HCT116 (cell line): ENCODE data around the gene GABPB2. TPM values are rescaled to one million over a fixed set of nuclear protein-coding genes. Genes with fewer than 3 reads are reported as not detected.

Experiments used
- ATAC-seq: fragments of 200-7000 bp; cut with Tn5 transposase; 2 replicates; pipeline ENCODE4 v1.9.1; 2020; ENCODE audit warnings: mild to moderate bottlenecking, moderate library complexity
- BruUV-seq: library from RNA; stranded (reverse); fragments of 400-500 nt; replicated peaks from 2 replicates; lab custom pipeline; 2021; lab: Mats Ljungman, UMichigan
- CTCF ChIA-PET: fragments of 300-600 bp; sonication (Branson Sonifier 250); formaldehyde crosslinking; loops from one replicate; lab custom pipeline; 2021; ENCODE audit warnings: antibody characterized with exemption; lab: Charles Lee
- POLR2A ChIA-PET: fragments of 300-600, 350-600 bp; sonication (Branson Sonifier 250); formaldehyde crosslinking; loops from one replicate; lab custom pipeline; 2021; ENCODE audit warnings: antibody characterized with exemption; lab: Charles Lee
- RAD21 ChIA-PET, 2 experiments: fragments of 300-600 bp; sonication (Branson Sonifier 250); formaldehyde crosslinking; loops; one replicate each; lab custom pipeline; 2023; ENCODE audit warnings: low total read pairs in 2 of 2; ENCODE audit not compliant: uncharacterized antibody in 2 of 2, unreplicated experiment in 2 of 2, low non-redundant PET in 1 of 2; lab: Charles Lee
- DNase-seq: peaks from one replicate; pipeline ENCODE4 v3.0.0-alpha.2; 2010; ENCODE audit warnings: low read depth, low spot score
- H2AFZ ChIP-seq: fragments of 200-600 bp; shearing (Covaris generic), sonication (generic); 2 replicates; pipeline ENCODE4 v1.6.1; 2017; ENCODE audit warnings: low read depth, mixed run types, mixed read lengths, antibody characterized with exemption, low read length; ENCODE audit not compliant: poor library complexity, severe bottlenecking
- H3K27ac ChIP-seq: 2 replicates; pipeline ENCODE4 v1.5.1; 2012; ENCODE audit warnings: low read depth, low read length
- H3K27me3 ChIP-seq: fragments of 200-600 bp; sonication (generic); 2 replicates; pipeline ENCODE4 v1.6.1; 2016; ENCODE audit warnings: mixed run types, low read length, mixed read lengths; ENCODE audit not compliant: insufficient read depth
- H3K36me3 ChIP-seq, 2 experiments: fragments of 200-500 bp in 1 of 2; fragments of 200-600 bp in 1 of 2; sonication (Bioruptor generic) in 1 of 2; sonication (generic) in 1 of 2; 2 replicates each; pipeline versions ENCODE4 v1.5.1 to v1.6.1; 2014 to 2016; ENCODE audit warnings: low read length in 2 of 2, inconsistent platforms in 1 of 2, mixed read lengths in 1 of 2, mixed run types in 1 of 2; ENCODE audit not compliant: insufficient read depth in 2 of 2, control insufficient read depth in 1 of 2
- H3K4me1 ChIP-seq, 2 experiments: fragments of 200-600 bp in 1 of 2; sonication (generic) in 1 of 2; 2 replicates each; pipeline versions ENCODE4 v1.5.1 to v1.6.1; 2012 to 2017; ENCODE audit warnings: low read length in 2 of 2, inconsistent platforms in 1 of 2, mild to moderate bottlenecking in 1 of 2, mixed read lengths in 1 of 2, mixed run types in 1 of 2, moderate library complexity in 1 of 2; ENCODE audit not compliant: insufficient read depth in 2 of 2, control insufficient read depth in 1 of 2
- H3K4me2 ChIP-seq: fragments of 200-600 bp; sonication (generic); 2 replicates; pipeline ENCODE4 v1.6.1; 2017; ENCODE audit warnings: mixed run types, low read length, mixed read lengths
- H3K4me3 ChIP-seq, 2 experiments: fragments of 200-600 bp in 1 of 2; sonication (generic) in 1 of 2; replicated peaks in 1 of 2; 2 replicates each; pipeline ENCODE4 v1.5.1; 2011 to 2016; ENCODE audit warnings: low read length in 2 of 2, control low read depth in 1 of 2, low read depth in 1 of 2, mild to moderate bottlenecking in 1 of 2, mixed read lengths in 1 of 2, mixed run types in 1 of 2
- H3K79me2 ChIP-seq: fragments of 200-600 bp; sonication (generic); 2 replicates; pipeline ENCODE4 v1.6.1; 2017; ENCODE audit warnings: mild to moderate bottlenecking, mixed run types, low read length, moderate library complexity, mixed read lengths; ENCODE audit not compliant: insufficient read depth
- H3K9ac ChIP-seq: fragments of 200-600 bp; sonication (generic); 2 replicates; pipeline ENCODE4 v1.6.1; 2016; ENCODE audit warnings: low read length, mixed read lengths
- H3K9me2 ChIP-seq: fragments of 200-600 bp; sonication (generic), shearing (Covaris generic); 2 replicates; pipeline ENCODE4 v1.6.1; 2017; ENCODE audit warnings: mixed run types, mild to moderate bottlenecking, moderate library complexity; ENCODE audit not compliant: insufficient read depth
- H3K9me3 ChIP-seq, 2 experiments: fragments of 200-500 bp in 1 of 2; fragments of 200-600 bp in 1 of 2; sonication (Bioruptor generic) in 1 of 2; sonication (generic) in 1 of 2; 2 replicates each; pipeline ENCODE4 v1.6.1; 2014 to 2017; ENCODE audit warnings: low read length in 2 of 2, mixed read lengths in 2 of 2, inconsistent platforms in 1 of 2, low read depth in 1 of 2, mild to moderate bottlenecking in 1 of 2, mixed run types in 1 of 2, moderate library complexity in 1 of 2; ENCODE audit not compliant: control insufficient read depth in 1 of 2, insufficient read depth in 1 of 2
- H4K20me1 ChIP-seq: fragments of 200-600 bp; sonication (generic), shearing (Covaris generic); 2 replicates; pipeline ENCODE4 v1.6.1; 2017; ENCODE audit warnings: mixed run types, mild to moderate bottlenecking, moderate library complexity; ENCODE audit not compliant: insufficient read depth
- ATF3 ChIP-seq: IDR thresholded peaks from 2 replicates; pipeline ENCODE4 v1.6.1; 2012
- CEBPB ChIP-seq: IDR thresholded peaks from 2 replicates; pipeline ENCODE4 v1.6.1; 2012; ENCODE audit warnings: low read depth
- EGR1 ChIP-seq: IDR thresholded peaks from 2 replicates; pipeline ENCODE4 v1.6.1; 2012; ENCODE audit warnings: low read depth
- ELF1 ChIP-seq: IDR thresholded peaks from 2 replicates; pipeline ENCODE4 v1.6.1; 2012; ENCODE audit warnings: low read depth, borderline replicate concordance
- FOSL1 ChIP-seq: IDR thresholded peaks from 2 replicates; pipeline ENCODE4 v1.6.1; 2012; ENCODE audit warnings: low read depth
- POLR2A ChIP-seq: IDR thresholded peaks from 2 replicates; pipeline ENCODE4 v1.7.0; 2011; ENCODE audit warnings: borderline replicate concordance; ENCODE audit not compliant: insufficient read depth, insufficient read length; ENCODE audit errors: extremely low read depth
- RAD21 ChIP-seq: IDR thresholded peaks from 2 replicates; pipeline ENCODE4 v1.6.1; 2012; ENCODE audit warnings: low read depth, mild to moderate bottlenecking
- REST ChIP-seq: IDR thresholded peaks from 2 replicates; pipeline ENCODE4 v1.6.1; 2012; ENCODE audit warnings: low read depth
- SIN3A ChIP-seq: IDR thresholded peaks from 2 replicates; pipeline ENCODE4 v1.6.1; 2012; ENCODE audit warnings: low read depth
- SRF ChIP-seq: IDR thresholded peaks from 2 replicates; pipeline ENCODE4 v1.6.1; 2012; ENCODE audit warnings: low read depth
- TCF7L2 ChIP-seq: IDR thresholded peaks from 2 replicates; pipeline ENCODE4 v1.7.0; 2011; ENCODE audit warnings: borderline replicate concordance, inconsistent platforms; ENCODE audit not compliant: insufficient read depth, insufficient read length; ENCODE audit errors: extremely low read depth
- YY1 ChIP-seq: IDR thresholded peaks from 2 replicates; pipeline ENCODE4 v1.6.1; 2011; ENCODE audit warnings: low read length, low read depth, moderate library complexity, mild to moderate bottlenecking; ENCODE audit not compliant: insufficient replicate concordance; ENCODE audit errors: extremely low read depth
- ZNF274 ChIP-seq: fragments of 200-500 bp; sonication (Bioruptor generic); IDR thresholded peaks from 2 replicates; pipeline ENCODE4 v1.6.1; 2014; ENCODE audit warnings: mild to moderate bottlenecking, low read depth, low read length, inconsistent platforms
- intact Hi-C: fragments of 100-400 bp; cut with micrococcal nuclease; formaldehyde crosslinking; loops from 2 replicates; pipeline ENCODE4 v1.10.0; 2022
- total RNA-seq: library from RNA; stranded (reverse); gene quantifications from one replicate; pipeline ENCODE4 v1.2.1, GENCODE V29; 2021; ENCODE audit not compliant: unreplicated experiment

GABPB2 gene
- total RNA-seq, 1 experiment from 2014 or later, result 7.7 TPM

- no peak for TF ChIP-seq POLR2A
Observed at GRCh38 chr1:151106894-151107293, 36.3 kb downstream of the GABPB2 start (continued).

- no peak for TF ChIP-seq SIN3A
- TF ChIP-seq SRF, result no peak
- TF ChIP-seq ZNF274, result no peak
- Histone ChIP-seq H3K36me3 (no peaks in the 10 kb centered on the region), H3K9ac (no peak overlapping the region), H3K27ac (no peak overlapping the region), H3K79me2 (no peaks in the 10 kb centered on the region), H3K4me3 (no peak overlapping the region), H3K9me2 (no peaks in the 10 kb centered on the region), H3K4me1 (peaks cover 15% of the 10 kb centered on the region in 2 experiments; a peak in 3 of 4 replicates), H3K27me3 (no peaks in the 10 kb centered on the region), H2AFZ (no peak overlapping the region), H3K9me3 (no peaks in the 10 kb centered on the region), H3K4me2 (no peak overlapping the region; the same call in 1 of the 2 replicates), H4K20me1 (no peaks in the 10 kb centered on the region)
- ChIA-PET CTCF (interaction anchor here (1.3 kb wide), 1 partner anchor 9 kb away, joined by 4 read pairs; no protein-coding TSS in a partner anchor), RAD21 (no interaction called here), POLR2A (no interaction called here)
- DNase-seq (no peak), ATAC-seq (peak; percentile 30; the same call in 1 of the 2 replicates)
- intact Hi-C loops, result no loop called here
- BruUV-seq, result no TSS peak
Observed at GRCh38 chr1:151108331-151108730, 37.8 kb downstream of the GABPB2 start.

- Histone ChIP-seq H3K27ac (no peak overlapping the region), H3K4me2 (no peak overlapping the region), H3K79me2 (no peaks in the 10 kb centered on the region), H3K9ac (no peak overlapping the region), H3K36me3 (no peaks in the 10 kb centered on the region), H3K27me3 (no peaks in the 10 kb centered on the region), H3K9me2 (no peaks in the 10 kb centered on the region), H3K4me1 (no peaks in the 10 kb centered on the region), H2AFZ (no peak overlapping the region), H4K20me1 (no peaks in the 10 kb centered on the region), H3K9me3 (no peaks in the 10 kb centered on the region), H3K4me3 (no peak overlapping the region)
- intact Hi-C loops, result no loop called here
- ChIA-PET CTCF (interaction anchor here (0.6 kb wide), 1 partner anchor 137 kb away, joined by 7 read pairs; no protein-coding TSS in a partner anchor), POLR2A (no interaction called here), RAD21 (no interaction called here)
- BruUV-seq, result no TSS peak
- DNase-seq (no peak), ATAC-seq (no peak)
- TF ChIP-seq TCF7L2 (no peak), CEBPB (no peak), ELF1 (no peak), EGR1 (no peak), POLR2A (no peak), ATF3 (no peak), FOSL1 (no peak), RAD21 (no peak), REST (no peak), YY1 (no peak)
Observed at GRCh38 chr1:151113877-151114276, 43.3 kb downstream of the GABPB2 start.
